Measurements from ENCODE around the gene ZNF365.

DNA sequence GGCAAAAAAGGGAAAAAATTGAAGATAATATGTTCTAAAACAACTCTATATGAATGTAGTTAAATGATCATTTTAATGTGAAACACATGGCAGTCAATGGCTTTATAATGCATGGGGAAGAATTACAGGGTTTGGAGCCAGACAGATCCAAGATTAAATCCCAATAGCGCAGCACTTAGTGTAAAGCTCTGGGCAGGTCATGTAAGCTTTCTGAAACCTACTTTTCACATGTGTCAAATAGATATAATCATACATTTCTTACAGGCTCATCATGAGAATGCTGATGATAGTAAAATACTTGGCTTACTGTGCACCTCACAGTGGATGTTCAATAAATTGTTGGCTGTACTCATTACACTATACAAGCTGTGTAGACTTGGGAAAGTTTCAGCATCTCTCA lies 48.0 kb upstream of the ZNF365 start:
- TF ChIP-seq RAD21 (IDR thresholded peaks at IDR 0.05; ENCODE audit: low read depth) (no peak), EZH2 (IDR thresholded peaks at IDR 0.05) (no peak), ELF1 (IDR thresholded peaks at IDR 0.05; ENCODE audit: borderline replicate concordance, low read depth) (no peak), POLR2A (IDR thresholded peaks at IDR 0.05; ENCODE audit: borderline replicate concordance, extremely low read depth, insufficient read depth, insufficient read length) (no peak), SP1 (IDR thresholded peaks at IDR 0.05; ENCODE audit: low read depth) (no peak), ZFX (IDR thresholded peaks at IDR 0.05) (no peak), ZNF274 (IDR thresholded peaks at IDR 0.05; ENCODE audit: low read depth, low read length) (no peak)
- TF ChIP-seq, protein P1, sequence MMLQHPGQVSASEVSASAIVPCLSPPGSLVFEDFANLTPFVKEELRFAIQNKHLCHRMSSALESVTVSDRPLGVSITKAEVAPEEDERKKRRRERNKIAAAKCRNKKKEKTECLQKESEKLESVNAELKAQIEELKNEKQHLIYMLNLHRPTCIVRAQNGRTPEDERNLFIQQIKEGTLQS (IDR thresholded peaks at IDR 0.05): no peak
- TF ChIP-seq, protein P2, sequence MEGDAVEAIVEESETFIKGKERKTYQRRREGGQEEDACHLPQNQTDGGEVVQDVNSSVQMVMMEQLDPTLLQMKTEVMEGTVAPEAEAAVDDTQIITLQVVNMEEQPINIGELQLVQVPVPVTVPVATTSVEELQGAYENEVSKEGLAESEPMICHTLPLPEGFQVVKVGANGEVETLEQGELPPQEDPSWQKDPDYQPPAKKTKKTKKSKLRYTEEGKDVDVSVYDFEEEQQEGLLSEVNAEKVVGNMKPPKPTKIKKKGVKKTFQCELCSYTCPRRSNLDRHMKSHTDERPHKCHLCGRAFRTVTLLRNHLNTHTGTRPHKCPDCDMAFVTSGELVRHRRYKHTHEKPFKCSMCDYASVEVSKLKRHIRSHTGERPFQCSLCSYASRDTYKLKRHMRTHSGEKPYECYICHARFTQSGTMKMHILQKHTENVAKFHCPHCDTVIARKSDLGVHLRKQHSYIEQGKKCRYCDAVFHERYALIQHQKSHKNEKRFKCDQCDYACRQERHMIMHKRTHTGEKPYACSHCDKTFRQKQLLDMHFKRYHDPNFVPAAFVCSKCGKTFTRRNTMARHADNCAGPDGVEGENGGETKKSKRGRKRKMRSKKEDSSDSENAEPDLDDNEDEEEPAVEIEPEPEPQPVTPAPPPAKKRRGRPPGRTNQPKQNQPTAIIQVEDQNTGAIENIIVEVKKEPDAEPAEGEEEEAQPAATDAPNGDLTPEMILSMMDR (IDR thresholded peaks at IDR 0.05 in 2 of 3, conservative IDR thresholded peaks at IDR 0.05 in 1 of 3; ENCODE audit: borderline replicate concordance in 1 of 3, insufficient read depth in 1 of 3, low read depth in 2 of 3, low read length in 2 of 3): no peak
- TF ChIP-seq, protein P3, sequence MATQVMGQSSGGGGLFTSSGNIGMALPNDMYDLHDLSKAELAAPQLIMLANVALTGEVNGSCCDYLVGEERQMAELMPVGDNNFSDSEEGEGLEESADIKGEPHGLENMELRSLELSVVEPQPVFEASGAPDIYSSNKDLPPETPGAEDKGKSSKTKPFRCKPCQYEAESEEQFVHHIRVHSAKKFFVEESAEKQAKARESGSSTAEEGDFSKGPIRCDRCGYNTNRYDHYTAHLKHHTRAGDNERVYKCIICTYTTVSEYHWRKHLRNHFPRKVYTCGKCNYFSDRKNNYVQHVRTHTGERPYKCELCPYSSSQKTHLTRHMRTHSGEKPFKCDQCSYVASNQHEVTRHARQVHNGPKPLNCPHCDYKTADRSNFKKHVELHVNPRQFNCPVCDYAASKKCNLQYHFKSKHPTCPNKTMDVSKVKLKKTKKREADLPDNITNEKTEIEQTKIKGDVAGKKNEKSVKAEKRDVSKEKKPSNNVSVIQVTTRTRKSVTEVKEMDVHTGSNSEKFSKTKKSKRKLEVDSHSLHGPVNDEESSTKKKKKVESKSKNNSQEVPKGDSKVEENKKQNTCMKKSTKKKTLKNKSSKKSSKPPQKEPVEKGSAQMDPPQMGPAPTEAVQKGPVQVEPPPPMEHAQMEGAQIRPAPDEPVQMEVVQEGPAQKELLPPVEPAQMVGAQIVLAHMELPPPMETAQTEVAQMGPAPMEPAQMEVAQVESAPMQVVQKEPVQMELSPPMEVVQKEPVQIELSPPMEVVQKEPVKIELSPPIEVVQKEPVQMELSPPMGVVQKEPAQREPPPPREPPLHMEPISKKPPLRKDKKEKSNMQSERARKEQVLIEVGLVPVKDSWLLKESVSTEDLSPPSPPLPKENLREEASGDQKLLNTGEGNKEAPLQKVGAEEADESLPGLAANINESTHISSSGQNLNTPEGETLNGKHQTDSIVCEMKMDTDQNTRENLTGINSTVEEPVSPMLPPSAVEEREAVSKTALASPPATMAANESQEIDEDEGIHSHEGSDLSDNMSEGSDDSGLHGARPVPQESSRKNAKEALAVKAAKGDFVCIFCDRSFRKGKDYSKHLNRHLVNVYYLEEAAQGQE (IDR thresholded peaks at IDR 0.05; ENCODE audit: low read depth): no peak

Measured in HCT116 (cell line).